B cell (primary cell): Measurements from ENCODE around the gene NOS1AP. TPM values are rescaled to one million over a fixed set of nuclear protein-coding genes. Genes with fewer than 3 reads are reported as not detected.

Experiments
- ATAC-seq: fragments of 200-7000 bp; cut with Tn5 transposase; one replicate; pipeline ENCODE4 v1.10.0; 2021; ENCODE audit warnings: low read depth, mild to moderate bottlenecking, moderate number of reproducible peaks, moderate library complexity
- CTCF ChIA-PET: fragments of 350-600 bp; sonication (Branson Sonifier 250); formaldehyde crosslinking; loops from one replicate; lab custom pipeline; 2021; ENCODE audit warnings: antibody characterized with exemption, inconsistent platforms; lab: Charles Lee
- POLR2A ChIA-PET: fragments of 350-600 bp; sonication (Branson Sonifier 250); formaldehyde crosslinking; loops from one replicate; lab custom pipeline; 2021; ENCODE audit warnings: antibody characterized with exemption; lab: Charles Lee
- DNase-seq: peaks from one replicate; pipeline ENCODE4 v3.0.0; 2013
- H2AFZ ChIP-seq: 2 replicates; pipeline ENCODE4 v1.6.1; 2012; ENCODE audit warnings: mild to moderate bottlenecking, low read depth, low read length; ENCODE audit not compliant: insufficient read depth, poor library complexity, severe bottlenecking
- H3K27ac ChIP-seq, 2 donors: 1 replicate in 1 of 2; 2 replicates in 1 of 2; pipeline ENCODE4 v1.5.1; 2012 to 2013; ENCODE audit warnings: low read length in 2 of 2, mild to moderate bottlenecking in 2 of 2, moderate library complexity in 1 of 2
- H3K27me3 ChIP-seq, 4 experiments: fragments of 200-600 bp in 1 of 4; sonication (generic) in 1 of 4; replicated peaks in 1 of 4; 1 replicate in 2 of 4; 2 replicates in 2 of 4; pipeline versions ENCODE4 v1.6.1 to v1.7.0; 2013 to 2016; ENCODE audit warnings: low read length in 3 of 4, mild to moderate bottlenecking in 2 of 4, mixed read lengths in 1 of 4, moderate library complexity in 1 of 4; ENCODE audit not compliant: insufficient read depth in 4 of 4, control insufficient read depth in 3 of 4; ENCODE audit errors: control extremely low read depth in 1 of 4
- H3K36me3 ChIP-seq, 2 experiments: replicated peaks in 1 of 2; 1 replicate in 1 of 2; 2 replicates in 1 of 2; pipeline versions ENCODE4 v1.6.1 to v1.7.1; 2013; ENCODE audit warnings: low read length in 1 of 2; ENCODE audit not compliant: insufficient read depth in 2 of 2, control insufficient read depth in 1 of 2; ENCODE audit errors: control extremely low read depth in 1 of 2, extremely low read depth in 1 of 2
- H3K4me1 ChIP-seq, 2 donors: fragments of 200-600 bp in 1 of 2; sonication (generic) in 1 of 2; 1 replicate in 1 of 2; 2 replicates in 1 of 2; pipeline versions ENCODE4 v1.5.1 to v1.6.1; 2013 to 2017; ENCODE audit warnings: low read length in 2 of 2; ENCODE audit not compliant: control insufficient read depth in 2 of 2, insufficient read depth in 2 of 2
- H3K4me2 ChIP-seq: replicated peaks from 2 replicates; pipeline ENCODE3; 2012; ENCODE audit warnings: mild to moderate bottlenecking, low read depth, low read length; ENCODE audit not compliant: poor library complexity, severe bottlenecking
- H3K4me3 ChIP-seq, 5 experiments: fragments of 200-600 bp in 1 of 5; sonication (generic) in 1 of 5; 1 replicate in 3 of 5; 2 replicates in 2 of 5; pipeline versions ENCODE4 v1.5.1 to v1.7.0; 2011 to 2016; ENCODE audit warnings: low read length in 4 of 5, mild to moderate bottlenecking in 4 of 5, low read depth in 2 of 5, control low read depth in 1 of 5, moderate library complexity in 1 of 5; ENCODE audit not compliant: insufficient read depth in 1 of 5; ENCODE audit errors: control extremely low read depth in 1 of 5, extremely low read depth in 1 of 5
- H3K79me2 ChIP-seq: fragments of 200-600 bp; sonication (generic); one replicate; pipeline ENCODE4 v1.6.0; 2016; ENCODE audit warnings: low read length; ENCODE audit not compliant: control insufficient read depth, insufficient read depth
- H3K9ac ChIP-seq: fragments of 200-600 bp; sonication (generic); 2 replicates; pipeline ENCODE4 v1.6.1; 2017; ENCODE audit warnings: mild to moderate bottlenecking, low read length, moderate library complexity
- H3K9me3 ChIP-seq, 3 donors: one replicate each; pipeline versions ENCODE4 v1.6.1 to v1.7.1; 2013; ENCODE audit warnings: low read length in 2 of 3; ENCODE audit not compliant: control insufficient read depth in 2 of 3, insufficient read depth in 1 of 3; ENCODE audit errors: control extremely low read depth in 1 of 3
- H4K20me1 ChIP-seq: 2 replicates; pipeline ENCODE4 v1.6.0; 2012; ENCODE audit warnings: mild to moderate bottlenecking, low read length; ENCODE audit not compliant: insufficient read depth, control insufficient read depth, poor library complexity, severe bottlenecking
- H3K27ac Mint-ChIP-seq: one replicate; pipeline ENCODE4 v1.8.0; 2021; ENCODE audit warnings: mixed read lengths
- H3K27me3 Mint-ChIP-seq: one replicate; pipeline ENCODE4 v1.8.0; 2021; ENCODE audit warnings: mixed read lengths
- H3K4me1 Mint-ChIP-seq: one replicate; pipeline ENCODE4 v1.8.0; 2021; ENCODE audit warnings: mixed read lengths
- H3K4me3 Mint-ChIP-seq: one replicate; pipeline ENCODE4 v1.8.0; 2021; ENCODE audit warnings: mixed read lengths
- H3K9me3 Mint-ChIP-seq: one replicate; pipeline ENCODE4 v1.8.0; 2022; ENCODE audit warnings: mixed read lengths; ENCODE audit not compliant: insufficient read depth
- CTCF ChIP-seq: fragments of 200-600 bp; IDR thresholded peaks from one replicate; pipeline ENCODE4 v1.8.0; 2022; ENCODE audit warnings: antibody characterized with exemption, mild to moderate bottlenecking
- EZH2 ChIP-seq: IDR thresholded peaks from 2 replicates; pipeline ENCODE4 v1.6.1; 2012; ENCODE audit warnings: borderline replicate concordance, low read depth, mild to moderate bottlenecking, moderate library complexity, low read length; ENCODE audit not compliant: insufficient read depth, poor library complexity, severe bottlenecking
- WGBS: methylation state at CpG from one replicate; pipeline ENCODE4 v1.1.5; 2013; ENCODE audit warnings: missing lambda C conversion rate; ENCODE audit not compliant: insufficient coverage; 5-methylcytosine and 5-hydroxymethylcytosine counted together
- intact Hi-C: fragments of 100-400 bp; cut with micrococcal nuclease; formaldehyde crosslinking; loops from one replicate; pipeline ENCODE4 v1.10.0; 2022
- polyA plus RNA-seq: library from polyadenylated mRNA; depleted of rRNA; stranded (reverse); fragments of >200 nt; gene quantifications from 2 replicates; pipeline ENCODE4 v1.2.3, GENCODE V29; 2012
- total RNA-seq, 2 donors: library from RNA; stranded (reverse); fragments of 120-200 nt in 1 of 2; gene quantifications; 1 replicate in 1 of 2; 2 replicates in 1 of 2; pipeline versions ENCODE4 v1.2.3 to v1.2.4, GENCODE V29; 2013 to 2022

Gene NOS1AP
- total and polyA plus RNA-seq, 2 donors (not counting 1 experiment from before 2014, with no cell fraction given), result 0.32 TPM; not detected in 1

GRCh38 chr1:162216604-162217003 lies 147.1 kb downstream of the NOS1AP start:
- Mint-ChIP-seq H3K9me3 (no peaks in the 10 kb centered on the region), H3K27me3 (peaks cover 31% of the 10 kb centered on the region), H3K4me3 (no peak overlapping the region), H3K4me1 (no peaks in the 10 kb centered on the region), H3K27ac (no peak overlapping the region)
- H3K4me1 ChIP-seq, result no peaks in the 10 kb centered on the region
- WGBS, result 100% methylated on average over 1 of the region's 1 CpG
- H3K36me3 ChIP-seq, result no peaks in the 10 kb centered on the region
- no peak overlapping the region for H3K27ac ChIP-seq
- H3K9ac ChIP-seq, result no peak overlapping the region
- no peak for ATAC-seq
- no peak for DNase-seq
- H2AFZ ChIP-seq, result no peak overlapping the region
- H3K79me2 ChIP-seq, result no peaks in the 10 kb centered on the region
- TF ChIP-seq EZH2, result no peak
- no peak for TF ChIP-seq CTCF
- no peak overlapping the region for H3K4me3 ChIP-seq
- intact Hi-C loops, result no loop called here
- H3K27me3 ChIP-seq, result peaks cover 0 to 3% (median 0%) of the 10 kb centered on the region in 4 experiments
- ChIA-PET POLR2A (no interaction called here), CTCF (no interaction called here)
- H4K20me1 ChIP-seq, result no peaks in the 10 kb centered on the region
- no peaks in the 10 kb centered on the region for H3K9me3 ChIP-seq
- H3K4me2 ChIP-seq, result no peak overlapping the region

GRCh38 chr1:162217706-162218105 lies 148.2 kb downstream of the NOS1AP start:
- DNase-seq (no peak), ATAC-seq (no peak)
- H3K27ac ChIP-seq, result no peak overlapping the region
- WGBS, result 60% methylated on average over 1 of the region's 1 CpG
- Mint-ChIP-seq H3K27ac (no peak overlapping the region), H3K9me3 (no peaks in the 10 kb centered on the region), H3K27me3 (peaks cover 40% of the 10 kb centered on the region), H3K4me1 (no peaks in the 10 kb centered on the region), H3K4me3 (no peak overlapping the region)
- no peaks in the 10 kb centered on the region for H3K79me2 ChIP-seq
- H2AFZ ChIP-seq, result no peak overlapping the region
- H3K36me3 ChIP-seq, result no peaks in the 10 kb centered on the region
- no peak overlapping the region for H3K4me2 ChIP-seq
- H4K20me1 ChIP-seq, result no peaks in the 10 kb centered on the region
- H3K4me1 ChIP-seq, result no peaks in the 10 kb centered on the region
- ChIA-PET CTCF (no interaction called here), POLR2A (no interaction called here)
- no peaks in the 10 kb centered on the region for H3K9me3 ChIP-seq
- peaks cover 0 to 3% (median 0%) of the 10 kb centered on the region in 4 experiments for H3K27me3 ChIP-seq
- H3K9ac ChIP-seq, result no peak overlapping the region
- intact Hi-C loops, result no loop called here
- H3K4me3 ChIP-seq, result no peak overlapping the region
- no peak for TF ChIP-seq CTCF
- no peak for TF ChIP-seq EZH2
